ENCODE results near the gene IL1B. TPM values are rescaled to one million over a fixed set of nuclear protein-coding genes. Genes with fewer than 3 reads are reported as not detected.

The IL1B gene
- total RNA-seq, 1 experiment from 2014 or later: 1.4 TPM

DNA sequence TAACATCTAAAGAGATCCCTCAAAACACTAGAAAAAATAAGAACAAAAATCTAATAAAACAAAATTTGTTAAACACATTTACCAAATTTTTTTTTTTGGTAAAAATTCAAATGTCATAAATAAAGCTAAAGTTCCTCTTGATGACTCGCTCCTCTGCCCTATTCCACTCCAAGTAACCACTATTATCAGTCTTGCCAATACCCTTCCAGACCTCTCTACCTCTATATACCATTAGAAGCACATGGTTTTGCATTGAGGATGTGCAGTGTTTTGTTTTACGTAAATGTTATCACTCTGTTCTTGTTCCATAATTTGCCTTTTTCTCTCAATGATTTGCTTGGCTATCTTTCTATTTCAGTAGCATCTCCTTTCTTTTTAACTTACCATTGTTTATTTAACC, 10.9 kb downstream of the IL1B start:
- CTCF ChIA-PET: no interaction called here
- Histone ChIP-seq H3K4me2 (no peak overlapping the region), H3K27ac (no peak overlapping the region), H3F3A (ENCODE audit: insufficient read depth, low read depth) (no peaks in the 10 kb centered on the region), H3K9me3 (ENCODE audit: insufficient read depth, low read depth) (no peaks in the 10 kb centered on the region), H4K20me1 (ENCODE audit: insufficient read depth) (no peaks in the 10 kb centered on the region), H3K9me2 (ENCODE audit: insufficient read depth) (no peaks in the 10 kb centered on the region), H3K4me3 (no peak overlapping the region), H3K79me2 (ENCODE audit: low read depth) (no peaks in the 10 kb centered on the region), H2AFZ (no peak overlapping the region), H3K36me3 (ENCODE audit: low read depth) (no peaks in the 10 kb centered on the region), H3K27me3 (ENCODE audit: insufficient read depth, low read depth) (no peaks in the 10 kb centered on the region), H3K4me1 (replicated peaks; ENCODE audit: insufficient read depth) (peaks cover 6% of the 10 kb centered on the region; the same call in 1 of the 2 replicates)
- no TSS peak for BruUV-seq (replicated peaks)
- no peak for DNase-seq
- no peak for TF ChIP-seq EZH2 (IDR thresholded peaks at IDR 0.05; ENCODE audit: low read depth)
- TF ChIP-seq, protein P1, sequence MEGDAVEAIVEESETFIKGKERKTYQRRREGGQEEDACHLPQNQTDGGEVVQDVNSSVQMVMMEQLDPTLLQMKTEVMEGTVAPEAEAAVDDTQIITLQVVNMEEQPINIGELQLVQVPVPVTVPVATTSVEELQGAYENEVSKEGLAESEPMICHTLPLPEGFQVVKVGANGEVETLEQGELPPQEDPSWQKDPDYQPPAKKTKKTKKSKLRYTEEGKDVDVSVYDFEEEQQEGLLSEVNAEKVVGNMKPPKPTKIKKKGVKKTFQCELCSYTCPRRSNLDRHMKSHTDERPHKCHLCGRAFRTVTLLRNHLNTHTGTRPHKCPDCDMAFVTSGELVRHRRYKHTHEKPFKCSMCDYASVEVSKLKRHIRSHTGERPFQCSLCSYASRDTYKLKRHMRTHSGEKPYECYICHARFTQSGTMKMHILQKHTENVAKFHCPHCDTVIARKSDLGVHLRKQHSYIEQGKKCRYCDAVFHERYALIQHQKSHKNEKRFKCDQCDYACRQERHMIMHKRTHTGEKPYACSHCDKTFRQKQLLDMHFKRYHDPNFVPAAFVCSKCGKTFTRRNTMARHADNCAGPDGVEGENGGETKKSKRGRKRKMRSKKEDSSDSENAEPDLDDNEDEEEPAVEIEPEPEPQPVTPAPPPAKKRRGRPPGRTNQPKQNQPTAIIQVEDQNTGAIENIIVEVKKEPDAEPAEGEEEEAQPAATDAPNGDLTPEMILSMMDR (conservative IDR thresholded peaks at IDR 0.05): no peak
- intact Hi-C loops (cut with micrococcal nuclease; ENCODE audit: unreplicated experiment): no loop called here
- POLR2A ChIA-PET (ENCODE audit: unreplicated experiment): interaction anchor here (0.7 kb wide), 1 partner anchor 142 kb away, joined by 3 read pairs; no protein-coding TSS in a partner anchor

DNA sequence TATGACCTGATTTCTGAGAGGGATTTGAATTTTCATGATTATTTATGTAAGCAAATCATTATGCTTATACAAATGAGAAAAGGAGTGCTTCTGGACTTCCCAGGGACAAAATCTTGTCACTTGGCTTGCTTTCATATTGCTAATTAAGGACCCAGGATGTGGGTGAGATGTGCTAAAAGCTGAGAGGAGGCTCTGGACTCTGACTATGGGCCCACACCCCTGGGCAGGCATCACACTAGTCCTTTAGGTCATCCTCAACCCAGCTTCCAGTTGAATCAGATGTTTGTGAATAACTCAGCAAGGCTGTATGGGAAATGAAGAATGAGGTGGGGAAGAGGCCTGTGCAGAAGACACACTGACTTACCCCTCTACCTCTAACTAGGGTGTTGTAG, 11.9 kb downstream of the IL1B start:
- Histone ChIP-seq H3K79me2 (ENCODE audit: low read depth) (no peaks in the 10 kb centered on the region), H3K4me1 (replicated peaks; ENCODE audit: insufficient read depth) (peaks cover 6% of the 10 kb centered on the region; the same call in 1 of the 2 replicates), H3K9me2 (ENCODE audit: insufficient read depth) (no peaks in the 10 kb centered on the region), H3F3A (ENCODE audit: insufficient read depth, low read depth) (no peaks in the 10 kb centered on the region; the same call in 1 of the 2 replicates), H3K36me3 (ENCODE audit: low read depth) (no peaks in the 10 kb centered on the region), H3K27ac (no peak overlapping the region), H3K4me3 (no peak overlapping the region), H4K20me1 (ENCODE audit: insufficient read depth) (no peaks in the 10 kb centered on the region), H3K27me3 (ENCODE audit: insufficient read depth, low read depth) (no peaks in the 10 kb centered on the region), H3K4me2 (0 out of 2 replicates have a peak overlapping the region, but pooled peaks have one; percentile 3), H3K9me3 (ENCODE audit: insufficient read depth, low read depth) (no peaks in the 10 kb centered on the region), H2AFZ (no peak overlapping the region)
- TF ChIP-seq EZH2 (IDR thresholded peaks at IDR 0.05; ENCODE audit: low read depth): no peak
- TF ChIP-seq, protein P1 (conservative IDR thresholded peaks at IDR 0.05): no peak
- BruUV-seq (replicated peaks): no TSS peak
- intact Hi-C loops (cut with micrococcal nuclease; ENCODE audit: unreplicated experiment): no loop called here
- no peak for DNase-seq
- CTCF ChIA-PET: no interaction called here
- POLR2A ChIA-PET (ENCODE audit: unreplicated experiment): no interaction called here

DNA sequence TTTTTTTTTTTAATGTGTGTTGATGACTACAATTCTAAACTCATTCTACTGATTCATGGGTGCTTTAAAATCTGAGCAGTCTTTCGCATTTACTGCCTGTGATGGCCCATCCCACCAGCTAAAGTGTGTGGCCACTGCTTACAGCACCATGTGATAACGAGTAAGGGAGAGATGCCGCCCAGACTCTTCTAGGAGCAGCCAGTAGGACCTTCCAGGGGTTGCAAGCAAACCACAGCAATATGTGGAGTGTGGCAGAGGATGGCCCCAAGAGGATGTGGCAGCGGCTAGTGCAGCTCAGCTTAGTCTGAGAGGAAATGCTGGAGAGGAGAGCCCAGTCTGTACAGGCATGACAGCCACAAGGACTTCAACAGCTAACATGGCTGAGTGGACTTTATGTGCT, 14.9 kb downstream of the IL1B start:
- H3K36me3 ChIP-seq (ENCODE audit: low read depth): no peaks in the 10 kb centered on the region
- no peaks in the 10 kb centered on the region; the same call in 1 of the 2 replicates for H3F3A ChIP-seq (ENCODE audit: insufficient read depth, low read depth)
- no peak overlapping the region for H3K4me3 ChIP-seq
- no peak overlapping the region for H2AFZ ChIP-seq
- ChIA-PET CTCF (no interaction called here), POLR2A (ENCODE audit: unreplicated experiment) (no interaction called here)
- H3K9me2 ChIP-seq (ENCODE audit: insufficient read depth): no peaks in the 10 kb centered on the region
- H3K9me3 ChIP-seq (ENCODE audit: insufficient read depth, low read depth): no peaks in the 10 kb centered on the region
- BruUV-seq (replicated peaks): no TSS peak
- intact Hi-C loops (cut with micrococcal nuclease; ENCODE audit: unreplicated experiment): no loop called here
- no peak overlapping the region for H3K4me2 ChIP-seq
- no peaks in the 10 kb centered on the region for H3K27me3 ChIP-seq (ENCODE audit: insufficient read depth, low read depth)
- no peaks in the 10 kb centered on the region for H3K79me2 ChIP-seq (ENCODE audit: low read depth)
- no peaks in the 10 kb centered on the region for H4K20me1 ChIP-seq (ENCODE audit: insufficient read depth)
- no peak for DNase-seq
- no peak overlapping the region for H3K27ac ChIP-seq
- no peak for TF ChIP-seq EZH2 (IDR thresholded peaks at IDR 0.05; ENCODE audit: low read depth)
- TF ChIP-seq, protein P1 (conservative IDR thresholded peaks at IDR 0.05): no peak
- H3K4me1 ChIP-seq (replicated peaks; ENCODE audit: insufficient read depth): peaks cover 6% of the 10 kb centered on the region; the same call in 1 of the 2 replicates
